Stimulated activated naive CD8-positive, alpha-beta T cell treated with anti-CD3 and anti-CD28 coated beads, Interleukin-15, Interleukin-2, amounts not matched to agents 100 ng/mL and 50 ng/mL, for 24 hours (primary cell): ENCODE results near the gene RIMS4.

Experiments used
- H3K27ac Mint-ChIP-seq: one replicate; pipeline ENCODE4 v1.8.0; 2021; ENCODE audit warnings: mild to moderate bottlenecking, mixed read lengths
- H3K27me3 Mint-ChIP-seq: one replicate; pipeline ENCODE4 v1.8.0; 2021; ENCODE audit warnings: mixed read lengths
- H3K36me3 Mint-ChIP-seq: one replicate; pipeline ENCODE4 v1.8.0; 2021; ENCODE audit warnings: low read depth, mixed read lengths
- H3K4me1 Mint-ChIP-seq: one replicate; pipeline ENCODE4 v1.8.0; 2021; ENCODE audit warnings: low read depth, mixed read lengths
- H3K4me3 Mint-ChIP-seq: one replicate; pipeline ENCODE4 v1.8.0; 2021; ENCODE audit warnings: mild to moderate bottlenecking, mixed read lengths
- H3K9me3 Mint-ChIP-seq: one replicate; pipeline ENCODE4 v1.8.0; 2021; ENCODE audit warnings: mixed read lengths

RIMS4 gene

DNA sequence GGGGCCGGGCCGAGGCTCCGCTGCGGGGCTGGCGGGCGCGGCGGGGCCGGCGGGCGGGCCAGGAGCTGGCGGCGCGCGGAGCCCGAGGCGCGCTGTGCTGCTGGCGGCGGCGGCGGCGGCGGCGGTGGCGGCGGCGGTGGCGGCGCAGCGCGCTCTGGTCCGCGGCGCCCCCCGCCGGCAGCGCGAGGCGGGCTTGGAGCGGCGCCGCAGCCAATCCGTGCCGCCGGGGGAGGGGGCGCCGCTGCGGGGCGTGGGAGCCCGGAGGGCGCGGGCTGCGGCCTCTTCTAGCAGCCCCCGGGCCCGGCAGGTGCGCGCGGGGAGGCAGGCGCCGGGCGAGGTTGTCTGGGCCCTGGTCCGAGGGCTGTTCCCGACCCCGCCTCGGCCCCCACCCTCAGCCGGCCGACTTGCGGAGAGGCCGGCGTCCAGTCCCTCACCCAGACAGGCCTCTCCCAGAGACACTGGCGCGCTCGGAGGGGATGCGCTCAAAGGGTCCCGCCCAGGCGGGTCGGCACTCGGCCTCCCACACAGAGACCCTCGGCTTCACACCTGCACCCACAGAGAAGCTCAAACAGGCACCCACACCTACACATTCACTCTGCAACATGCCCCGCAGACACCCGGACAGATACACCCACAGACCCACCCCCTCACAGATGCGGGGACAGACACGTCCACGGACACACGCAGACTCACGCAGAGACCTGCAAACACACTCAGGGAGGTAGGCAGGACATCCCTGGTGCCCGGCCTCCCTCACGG is at the start of gene RIMS4:
TSS of gene RIMS4 (minus strand) at position 156 of the 759 bp plus-strand sequence. CDS start 275 bp downstream, outside the sequence.
- H3K4me3 Mint-ChIP-seq = peak within 1 kb of the TSS; percentile 63
- peaks cover 55% of the 10 kb centered on the region for H3K27me3 Mint-ChIP-seq
- no peaks in the 10 kb centered on the region for H3K36me3 Mint-ChIP-seq
- H3K9me3 Mint-ChIP-seq = no peaks in the 10 kb centered on the region
- peaks cover 6% of the 10 kb centered on the region for H3K4me1 Mint-ChIP-seq
- no peak within 1 kb of the TSS for H3K27ac Mint-ChIP-seq

DNA sequence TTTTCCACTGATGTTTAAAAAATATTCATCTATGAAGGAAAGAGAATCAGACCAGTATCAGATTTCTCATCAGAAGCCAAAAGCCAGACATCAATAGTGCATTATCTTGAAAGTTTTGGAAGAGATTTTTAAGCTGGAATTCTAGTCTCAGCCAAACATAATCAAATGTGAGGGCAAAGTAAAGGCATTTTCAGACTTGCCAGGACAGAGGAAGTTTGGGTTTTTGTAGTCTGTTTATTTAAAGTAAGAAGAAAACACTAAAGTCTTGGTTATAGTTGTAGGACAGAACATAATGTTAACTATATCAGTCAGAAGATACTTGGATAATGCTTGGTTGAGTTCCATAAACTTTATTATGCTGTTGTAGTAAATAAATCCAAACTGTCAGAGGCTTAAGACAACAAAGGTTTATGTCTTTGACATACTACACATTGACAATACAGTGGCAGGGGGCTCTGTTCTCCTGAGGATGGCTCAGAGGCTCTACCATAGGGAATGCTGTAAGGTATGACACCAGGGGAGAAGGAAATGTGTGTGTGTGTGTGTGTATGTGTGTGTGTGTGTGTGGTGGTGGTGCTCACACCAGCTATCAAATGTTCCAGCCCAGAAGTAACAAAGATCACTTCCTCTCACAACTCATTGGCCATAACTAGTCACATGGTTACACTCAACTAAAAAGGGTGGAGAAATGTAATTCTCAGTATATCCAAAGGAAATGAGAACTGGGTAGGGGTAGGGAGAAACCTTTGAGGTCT is 48.4 kb upstream of the RIMS4 start:
- Mint-ChIP-seq H3K9me3 (no peaks in the 10 kb centered on the region), H3K27ac (no peak overlapping the region), H3K4me1 (peaks cover 13% of the 10 kb centered on the region), H3K36me3 (no peaks in the 10 kb centered on the region), H3K27me3 (peaks cover 4% of the 10 kb centered on the region), H3K4me3 (no peak overlapping the region)

DNA sequence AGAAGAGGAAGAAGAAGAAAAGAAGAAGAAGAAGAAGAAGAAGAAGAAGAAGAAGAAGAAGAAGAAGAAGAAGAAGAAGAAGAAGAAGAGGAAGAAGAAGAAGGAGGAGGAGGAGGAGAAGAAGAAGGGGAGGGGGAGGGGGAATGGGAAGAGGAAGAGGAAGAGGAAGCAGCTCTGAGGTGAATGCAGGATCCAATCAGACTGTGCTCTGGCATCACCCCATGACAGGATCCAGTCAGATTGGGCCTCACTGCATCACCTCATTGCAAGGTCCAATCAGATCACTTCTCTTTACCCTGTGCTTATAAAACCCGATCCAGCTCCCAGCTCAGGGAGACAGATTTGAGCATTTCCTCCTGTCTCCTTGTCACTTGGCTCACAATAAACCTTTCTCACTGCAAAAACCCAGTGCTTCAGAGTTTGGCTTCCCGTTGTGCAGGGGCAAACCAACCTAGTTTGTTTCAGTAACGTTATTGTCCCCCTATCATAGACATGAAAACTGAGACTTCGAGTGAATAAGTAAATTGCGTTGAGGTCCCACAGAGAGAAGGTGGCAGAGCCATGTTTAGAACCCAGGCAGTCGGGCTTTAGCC is 46.6 kb upstream of the RIMS4 start:
- H3K27me3 Mint-ChIP-seq = peaks cover 4% of the 10 kb centered on the region
- no peaks in the 10 kb centered on the region for H3K9me3 Mint-ChIP-seq
- H3K4me3 Mint-ChIP-seq = no peak overlapping the region
- H3K36me3 Mint-ChIP-seq = no peaks in the 10 kb centered on the region
- H3K4me1 Mint-ChIP-seq = peaks cover 8% of the 10 kb centered on the region
- no peak overlapping the region for H3K27ac Mint-ChIP-seq

DNA sequence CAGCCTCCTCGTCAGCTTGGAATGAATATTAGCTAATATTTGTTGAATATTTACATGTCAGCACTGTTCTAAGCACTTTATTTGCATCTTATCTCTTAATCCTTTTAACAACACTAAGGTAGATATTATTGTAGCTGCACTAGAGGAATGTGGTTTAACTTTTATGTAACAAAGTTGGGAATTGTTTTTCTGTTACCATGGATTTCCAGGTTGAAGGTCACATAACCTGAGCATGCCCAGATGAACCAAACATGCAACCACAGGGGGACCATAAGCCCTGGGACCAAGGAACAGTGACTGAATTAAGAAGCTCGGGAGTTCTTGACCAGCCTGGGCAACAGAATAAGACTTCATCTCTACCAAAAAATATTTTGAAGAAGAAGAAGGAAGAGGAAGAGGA is 46.1 kb upstream of the RIMS4 start:
- Mint-ChIP-seq H3K36me3 (no peaks in the 10 kb centered on the region), H3K9me3 (no peaks in the 10 kb centered on the region), H3K27ac (no peak overlapping the region), H3K27me3 (peaks cover 4% of the 10 kb centered on the region), H3K4me3 (no peak overlapping the region), H3K4me1 (peaks cover 2% of the 10 kb centered on the region)

DNA sequence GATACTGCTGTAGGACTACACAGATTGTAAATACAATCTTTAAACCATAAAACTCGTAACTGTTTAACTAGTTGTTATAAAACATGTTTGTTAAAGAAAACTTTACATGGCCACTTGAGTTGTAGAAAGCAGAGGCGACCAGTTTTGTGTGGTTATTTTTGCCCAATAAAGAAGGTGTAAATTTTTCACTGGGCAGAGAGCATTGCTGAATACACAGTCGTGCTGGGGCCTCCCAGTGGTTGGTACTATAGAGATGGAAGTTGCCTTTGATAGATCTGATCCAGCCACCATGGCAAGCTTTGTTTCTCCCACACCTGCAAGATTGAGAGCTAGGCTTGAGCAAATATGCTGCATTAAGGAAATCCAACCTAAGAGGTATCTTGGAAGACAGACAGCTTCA is 41.2 kb upstream of the RIMS4 start:
- no peaks in the 10 kb centered on the region for H3K9me3 Mint-ChIP-seq
- no peaks in the 10 kb centered on the region for H3K36me3 Mint-ChIP-seq
- no peak overlapping the region for H3K4me3 Mint-ChIP-seq
- H3K27ac Mint-ChIP-seq = no peak overlapping the region
- H3K4me1 Mint-ChIP-seq = no peaks in the 10 kb centered on the region
- peaks cover 4% of the 10 kb centered on the region for H3K27me3 Mint-ChIP-seq

DNA sequence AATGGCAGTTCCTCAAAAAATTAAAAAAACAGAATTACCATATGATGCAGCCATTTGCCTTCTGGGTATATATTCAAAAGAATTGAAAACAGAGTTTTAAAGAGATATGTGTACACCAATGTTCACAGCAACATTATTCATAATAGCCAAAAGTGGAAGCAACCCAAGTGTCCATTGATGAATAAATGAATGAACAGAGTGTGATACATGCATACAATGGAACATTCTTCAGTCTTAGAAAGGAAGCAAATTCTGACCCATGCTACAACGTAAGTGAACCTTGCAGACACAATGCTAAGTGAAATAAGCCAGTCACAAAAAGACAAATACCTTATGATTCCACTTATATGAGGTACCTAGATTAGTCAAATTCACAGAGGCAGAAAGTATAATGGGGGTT is 40.5 kb upstream of the RIMS4 start:
- Mint-ChIP-seq H3K27me3 (peaks cover 4% of the 10 kb centered on the region), H3K27ac (no peak overlapping the region), H3K36me3 (no peaks in the 10 kb centered on the region), H3K4me3 (no peak overlapping the region), H3K4me1 (no peaks in the 10 kb centered on the region), H3K9me3 (no peaks in the 10 kb centered on the region)

DNA sequence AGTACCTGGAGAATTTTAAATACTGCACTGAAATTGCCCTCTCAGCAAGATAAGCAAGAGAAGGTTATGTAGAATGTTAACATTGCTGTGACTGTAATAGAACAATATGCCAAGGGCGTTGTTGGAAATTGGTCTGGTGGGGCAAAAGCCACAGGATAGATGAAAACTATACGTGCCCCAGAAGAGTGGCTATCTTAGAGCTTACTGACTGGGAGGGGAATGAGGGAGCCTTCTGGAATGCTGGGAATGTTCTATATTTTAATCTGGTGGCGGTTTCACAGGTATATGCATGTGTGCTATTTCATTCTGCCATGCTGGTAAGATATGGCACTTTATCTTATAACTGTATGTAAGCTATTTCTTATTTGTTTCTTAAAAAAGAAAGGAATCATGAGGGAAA is 39.9 kb upstream of the RIMS4 start:
- H3K36me3 Mint-ChIP-seq = no peaks in the 10 kb centered on the region
- H3K9me3 Mint-ChIP-seq = no peaks in the 10 kb centered on the region

DNA sequence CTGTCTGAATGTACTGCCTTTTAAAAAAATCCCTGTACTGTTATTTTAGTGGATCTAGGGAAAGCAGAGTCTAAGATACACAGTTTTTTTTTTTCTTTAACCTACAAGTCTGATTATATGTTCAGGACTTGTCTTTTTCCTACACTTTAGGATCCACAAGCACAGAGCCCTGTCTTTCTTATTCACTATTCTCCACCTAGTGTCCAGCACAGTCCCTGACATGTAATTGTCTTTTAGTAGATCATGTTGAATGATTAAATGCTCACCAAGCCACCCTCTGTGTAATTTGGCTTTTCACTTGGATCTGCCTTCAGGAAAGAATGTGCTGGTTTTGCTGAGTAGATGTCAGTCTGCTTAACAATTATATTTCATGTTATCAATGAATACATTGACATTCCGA is 39.4 kb upstream of the RIMS4 start:
- Mint-ChIP-seq H3K4me3 (no peak overlapping the region), H3K36me3 (no peaks in the 10 kb centered on the region), H3K4me1 (no peaks in the 10 kb centered on the region), H3K27me3 (no peaks in the 10 kb centered on the region), H3K9me3 (no peaks in the 10 kb centered on the region), H3K27ac (no peak overlapping the region)

More for the DNA sequence above, 39.9 kb upstream of the RIMS4 start:
- Mint-ChIP-seq H3K27me3 (peaks cover 3% of the 10 kb centered on the region), H3K27ac (no peak overlapping the region), H3K4me1 (no peaks in the 10 kb centered on the region), H3K4me3 (no peak overlapping the region)

DNA sequence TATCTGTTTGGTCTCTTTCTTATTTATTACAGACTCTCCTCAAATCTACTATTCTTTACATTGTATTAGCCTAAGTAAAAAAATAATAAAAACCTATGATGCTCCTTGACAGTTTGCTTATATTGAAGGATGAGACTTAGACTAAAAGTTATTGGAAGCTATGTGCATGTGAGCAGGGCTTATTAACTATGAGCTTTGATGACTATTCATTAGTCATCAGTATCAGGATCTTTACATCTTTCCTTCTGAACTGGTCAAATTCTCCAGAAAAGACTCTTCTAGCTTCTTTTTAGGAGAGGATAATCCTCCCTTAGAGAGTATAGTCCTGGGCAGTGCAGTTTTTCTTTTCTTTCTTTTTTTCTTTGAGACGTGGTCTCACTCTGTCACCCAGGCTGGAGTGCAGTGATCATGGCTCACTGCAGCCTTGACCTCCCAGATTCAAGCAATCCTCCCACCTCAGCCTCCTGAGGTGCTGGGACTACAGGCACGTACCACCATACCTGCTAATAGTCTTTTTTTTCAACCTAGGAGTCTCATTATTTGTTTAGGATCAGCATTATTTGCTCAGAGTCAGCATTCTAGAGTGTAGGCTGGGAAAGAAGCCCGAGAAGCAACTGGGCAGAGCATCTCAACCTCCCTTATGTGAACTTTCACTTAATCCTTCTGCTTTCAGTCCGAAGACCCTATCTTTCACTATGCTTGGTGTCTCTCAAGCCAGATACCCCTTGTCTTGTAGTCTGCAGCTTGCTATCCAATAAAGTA is 38.1 kb upstream of the RIMS4 start:
- Mint-ChIP-seq H3K36me3 (no peaks in the 10 kb centered on the region), H3K4me1 (no peaks in the 10 kb centered on the region), H3K4me3 (no peak overlapping the region), H3K27ac (no peak overlapping the region), H3K9me3 (no peaks in the 10 kb centered on the region), H3K27me3 (no peaks in the 10 kb centered on the region)

DNA sequence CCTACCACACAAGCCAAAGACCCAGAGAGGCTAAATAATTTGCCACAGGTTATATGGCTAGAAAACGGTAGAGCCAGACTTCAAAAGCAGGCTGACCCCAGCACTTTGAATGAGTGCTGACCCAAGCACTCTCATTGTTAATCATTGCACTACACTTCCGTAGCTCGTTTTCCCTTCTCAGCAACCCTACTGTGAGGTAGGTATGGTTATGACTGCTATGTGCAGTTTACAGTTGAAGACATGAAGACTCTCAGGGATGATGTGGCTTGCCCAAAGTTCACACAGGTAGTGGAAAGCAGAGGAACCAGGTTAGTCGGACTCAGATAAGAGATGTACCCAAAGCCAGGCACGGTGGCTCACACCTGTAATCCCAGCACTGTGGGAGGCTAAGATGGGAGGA is 33.5 kb upstream of the RIMS4 start:
- Mint-ChIP-seq H3K4me1 (no peaks in the 10 kb centered on the region), H3K27me3 (peaks cover 15% of the 10 kb centered on the region), H3K36me3 (no peaks in the 10 kb centered on the region), H3K27ac (no peak overlapping the region), H3K4me3 (no peak overlapping the region), H3K9me3 (peaks cover 3% of the 10 kb centered on the region)

DNA sequence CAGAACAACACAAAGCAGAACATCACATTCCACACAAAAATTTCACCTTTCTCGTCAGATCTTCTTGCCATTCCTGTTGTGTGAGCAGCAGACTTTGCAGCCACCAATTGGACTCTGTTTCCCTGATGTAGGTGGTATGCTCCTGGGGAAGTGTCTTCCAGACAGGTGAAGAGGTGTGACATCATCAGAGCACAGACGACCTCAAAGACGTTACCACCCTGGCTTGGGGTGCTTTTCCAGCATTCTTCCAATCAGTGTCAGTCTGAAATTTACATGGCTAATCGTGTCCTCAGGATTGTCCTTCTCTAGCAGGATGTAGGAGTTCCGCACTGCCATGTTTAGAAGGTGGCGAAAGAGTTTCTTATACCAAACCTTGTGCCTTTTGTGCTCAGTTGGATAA is 31.6 kb upstream of the RIMS4 start:
- Mint-ChIP-seq H3K4me1 (no peaks in the 10 kb centered on the region), H3K36me3 (no peaks in the 10 kb centered on the region), H3K27me3 (peaks cover 15% of the 10 kb centered on the region), H3K9me3 (peaks cover 3% of the 10 kb centered on the region), H3K4me3 (no peak overlapping the region), H3K27ac (no peak overlapping the region)

DNA sequence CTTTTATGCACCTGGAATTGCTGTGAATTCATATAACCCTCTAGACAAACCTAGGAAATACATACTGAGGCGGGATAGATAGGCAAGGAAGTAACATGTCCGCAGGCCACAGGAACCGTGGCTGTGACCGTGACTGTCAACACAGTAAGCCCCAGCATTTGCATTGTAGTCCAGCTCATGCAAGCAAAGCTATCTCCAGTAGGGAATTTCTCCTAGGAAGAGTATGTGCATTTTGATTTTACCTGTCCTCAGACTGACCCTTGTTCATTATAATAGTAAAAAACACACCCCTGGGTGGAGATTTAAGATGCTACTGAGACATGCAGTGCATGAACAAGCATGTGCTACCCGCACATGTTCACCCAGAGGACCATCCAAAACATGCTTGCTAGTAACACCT is 30.5 kb upstream of the RIMS4 start:
- Mint-ChIP-seq H3K27ac (no peak overlapping the region), H3K4me3 (no peak overlapping the region), H3K9me3 (peaks cover 3% of the 10 kb centered on the region), H3K27me3 (peaks cover 15% of the 10 kb centered on the region), H3K36me3 (no peaks in the 10 kb centered on the region), H3K4me1 (no peaks in the 10 kb centered on the region)

DNA sequence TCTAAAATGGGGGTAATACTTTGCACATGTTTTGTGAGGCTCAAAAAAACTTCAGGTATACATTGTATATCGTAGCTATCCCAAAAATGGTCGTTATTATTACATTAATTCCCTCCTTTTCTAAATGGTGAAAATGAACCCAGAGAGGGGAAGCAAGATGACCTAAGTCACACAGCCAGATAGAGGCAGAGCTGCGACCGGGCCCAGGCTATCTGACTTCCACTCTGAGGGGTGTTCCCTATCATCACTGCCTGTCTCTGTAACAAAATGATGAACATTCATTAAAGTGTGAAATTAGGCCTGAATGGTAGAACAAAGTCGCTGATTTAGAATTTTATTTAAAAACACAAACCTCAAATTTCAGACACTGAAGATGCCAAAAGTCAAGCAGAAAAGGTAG is 29.1 kb upstream of the RIMS4 start:
- no peak overlapping the region for H3K4me3 Mint-ChIP-seq
- no peaks in the 10 kb centered on the region for H3K36me3 Mint-ChIP-seq
- H3K4me1 Mint-ChIP-seq = peaks cover 6% of the 10 kb centered on the region
- peaks cover 3% of the 10 kb centered on the region for H3K9me3 Mint-ChIP-seq
- H3K27ac Mint-ChIP-seq = no peak overlapping the region
- H3K27me3 Mint-ChIP-seq = peaks cover 15% of the 10 kb centered on the region

DNA sequence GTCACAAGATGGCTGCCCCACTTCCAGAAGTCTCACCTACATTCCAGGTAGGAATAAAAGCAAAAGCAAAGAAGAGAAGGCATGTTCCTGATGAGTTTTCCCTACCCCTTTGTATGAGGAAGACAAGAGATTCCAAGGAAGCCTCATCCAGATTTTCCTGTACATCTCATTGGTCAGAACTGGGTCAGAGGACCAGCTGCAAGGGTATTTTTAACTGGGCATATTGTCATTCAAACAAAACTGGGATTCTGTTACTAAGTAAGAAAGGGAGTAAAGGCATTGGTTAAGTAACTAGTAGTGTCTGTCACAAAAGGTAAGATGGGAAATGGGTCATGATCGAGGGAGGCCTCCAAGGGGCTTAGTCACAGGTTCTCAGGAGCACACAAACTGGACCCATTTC is 28.2 kb upstream of the RIMS4 start:
- H3K36me3 Mint-ChIP-seq = no peaks in the 10 kb centered on the region
- H3K27ac Mint-ChIP-seq = no peak overlapping the region
- peaks cover 7% of the 10 kb centered on the region for H3K4me1 Mint-ChIP-seq
- peaks cover 15% of the 10 kb centered on the region for H3K27me3 Mint-ChIP-seq
- H3K9me3 Mint-ChIP-seq = peaks cover 3% of the 10 kb centered on the region
- no peak overlapping the region for H3K4me3 Mint-ChIP-seq

DNA sequence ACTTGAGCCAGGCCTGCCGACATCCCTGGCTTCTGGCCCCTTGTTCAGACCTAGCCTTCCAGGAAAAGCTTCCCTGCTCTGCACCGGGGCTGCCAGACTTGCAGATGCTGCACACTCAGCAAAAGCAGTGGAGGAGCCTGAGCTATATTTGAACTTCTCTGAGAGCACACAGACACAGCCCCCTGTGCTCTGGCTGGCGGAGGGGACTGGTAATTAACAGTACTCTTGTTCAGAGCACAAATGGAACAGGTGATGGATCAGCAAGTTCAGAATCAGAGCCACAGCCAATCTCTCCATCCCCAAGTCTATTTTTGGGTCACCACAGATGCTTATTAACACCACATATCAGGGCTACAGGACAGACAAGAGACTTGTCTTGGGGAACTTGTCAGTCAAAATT is 27.6 kb upstream of the RIMS4 start:
- Mint-ChIP-seq H3K9me3 (peaks cover 3% of the 10 kb centered on the region), H3K4me3 (no peak overlapping the region), H3K4me1 (peaks cover 7% of the 10 kb centered on the region), H3K27me3 (peaks cover 12% of the 10 kb centered on the region), H3K27ac (no peak overlapping the region), H3K36me3 (no peaks in the 10 kb centered on the region)
